Activated naive CD8-positive, alpha-beta T cell treated with anti-CD3 and anti-CD28 coated beads for 36 hours (primary cell): ENCODE data around the gene TINAGL1. TPM values are rescaled to one million over a fixed set of nuclear protein-coding genes. Genes with fewer than 3 reads are reported as not detected.

ENCODE experiments used
- DNase-seq: peaks from one replicate; pipeline ENCODE4 v3.0.0; 2021
- H3K27ac Mint-ChIP-seq: one replicate; pipeline ENCODE4 v1.8.0; 2022; ENCODE audit warnings: mild to moderate bottlenecking, moderate library complexity, mixed read lengths
- H3K27me3 Mint-ChIP-seq: one replicate; pipeline ENCODE4 v1.8.0; 2022; ENCODE audit warnings: mild to moderate bottlenecking, mixed read lengths
- H3K36me3 Mint-ChIP-seq: one replicate; pipeline ENCODE4 v1.8.0; 2021; ENCODE audit warnings: mild to moderate bottlenecking, mixed read lengths
- H3K4me1 Mint-ChIP-seq: one replicate; pipeline ENCODE4 v1.8.0; 2021; ENCODE audit warnings: mixed read lengths
- H3K4me3 Mint-ChIP-seq: one replicate; pipeline ENCODE4 v1.8.0; 2022; ENCODE audit warnings: mild to moderate bottlenecking, moderate library complexity, mixed read lengths
- H3K9me3 Mint-ChIP-seq: one replicate; pipeline ENCODE4 v1.8.0; 2022; ENCODE audit warnings: mixed read lengths
- total RNA-seq, 2 experiments: library from RNA; stranded (reverse); gene quantifications; one replicate each; pipeline ENCODE4 v1.2.3, GENCODE V29; 2021

The TINAGL1 gene
- total RNA-seq, 2 experiments from 2014 or later, result not detected

- Mint-ChIP-seq H3K36me3 (no peaks in the 10 kb centered on the region), H3K4me3 (no peak overlapping the region), H3K27ac (no peak overlapping the region), H3K27me3 (peaks cover 11% of the 10 kb centered on the region), H3K9me3 (no peaks in the 10 kb centered on the region), H3K4me1 (peaks cover 2% of the 10 kb centered on the region)
- no peak for DNase-seq
Measured at GRCh38 chr1:31575369-31576140, 760 bp upstream of the TINAGL1 start.

GRCh38 chr1:31576743-31577455, 584 bp downstream of the TINAGL1 start:
- H3K36me3 Mint-ChIP-seq, result no peaks in the 10 kb centered on the region
- peaks cover 2% of the 10 kb centered on the region for H3K4me1 Mint-ChIP-seq
- H3K9me3 Mint-ChIP-seq, result no peaks in the 10 kb centered on the region
- no peak overlapping the region for H3K4me3 Mint-ChIP-seq
- DNase-seq, result no peak
- H3K27me3 Mint-ChIP-seq, result peaks cover 11% of the 10 kb centered on the region
- no peak overlapping the region for H3K27ac Mint-ChIP-seq

- DNase-seq, result no peak
- Mint-ChIP-seq H3K36me3 (no peaks in the 10 kb centered on the region), H3K9me3 (no peaks in the 10 kb centered on the region), H3K4me3 (no peak overlapping the region), H3K4me1 (peaks cover 2% of the 10 kb centered on the region), H3K27me3 (peaks cover 11% of the 10 kb centered on the region), H3K27ac (no peak overlapping the region)
Measured at GRCh38 chr1:31577515-31578192, 1.3 kb downstream of the TINAGL1 start.

GRCh38 chr1:31579374-31579773, 3.1 kb downstream of the TINAGL1 start:
- no peak overlapping the region for H3K27ac Mint-ChIP-seq
- no peaks in the 10 kb centered on the region for H3K36me3 Mint-ChIP-seq
- no peak overlapping the region for H3K4me3 Mint-ChIP-seq
- DNase-seq, result no peak
- H3K9me3 Mint-ChIP-seq, result no peaks in the 10 kb centered on the region
- H3K27me3 Mint-ChIP-seq, result peaks cover 11% of the 10 kb centered on the region
- H3K4me1 Mint-ChIP-seq, result peaks cover 2% of the 10 kb centered on the region

- Mint-ChIP-seq H3K4me3 (no peak overlapping the region), H3K4me1 (peaks cover 2% of the 10 kb centered on the region), H3K36me3 (no peaks in the 10 kb centered on the region), H3K27ac (no peak overlapping the region), H3K27me3 (peaks cover 11% of the 10 kb centered on the region), H3K9me3 (no peaks in the 10 kb centered on the region)
- no peak for DNase-seq
Measured at GRCh38 chr1:31580513-31580870, 4.2 kb downstream of the TINAGL1 start.

GRCh38 chr1:31580891-31581603, 4.7 kb downstream of the TINAGL1 start:
- Mint-ChIP-seq H3K36me3 (no peaks in the 10 kb centered on the region), H3K4me1 (peaks cover 2% of the 10 kb centered on the region), H3K9me3 (no peaks in the 10 kb centered on the region), H3K4me3 (no peak overlapping the region), H3K27me3 (peaks cover 7% of the 10 kb centered on the region), H3K27ac (no peak overlapping the region)
- DNase-seq, result no peak

- H3K4me3 Mint-ChIP-seq, result no peak overlapping the region
- no peaks in the 10 kb centered on the region for H3K9me3 Mint-ChIP-seq
- H3K4me1 Mint-ChIP-seq, result no peaks in the 10 kb centered on the region
- no peak overlapping the region for H3K27ac Mint-ChIP-seq
- peaks cover 3% of the 10 kb centered on the region for H3K27me3 Mint-ChIP-seq
- H3K36me3 Mint-ChIP-seq, result no peaks in the 10 kb centered on the region
- DNase-seq, result no peak
Measured at GRCh38 chr1:31581821-31582810, 5.8 kb downstream of the TINAGL1 start.

GRCh38 chr1:31583082-31583994, 7.0 kb downstream of the TINAGL1 start:
- Mint-ChIP-seq H3K36me3 (no peaks in the 10 kb centered on the region), H3K27me3 (peaks cover 11% of the 10 kb centered on the region), H3K27ac (no peak overlapping the region), H3K9me3 (no peaks in the 10 kb centered on the region), H3K4me3 (no peak overlapping the region), H3K4me1 (no peaks in the 10 kb centered on the region)
- no peak for DNase-seq

- no peaks in the 10 kb centered on the region for H3K4me1 Mint-ChIP-seq
- no peaks in the 10 kb centered on the region for H3K36me3 Mint-ChIP-seq
- H3K27ac Mint-ChIP-seq, result no peak overlapping the region
- no peak for DNase-seq
- H3K27me3 Mint-ChIP-seq, result peaks cover 14% of the 10 kb centered on the region
- no peak overlapping the region for H3K4me3 Mint-ChIP-seq
- H3K9me3 Mint-ChIP-seq, result no peaks in the 10 kb centered on the region
Measured at GRCh38 chr1:31583995-31584868, 7.9 kb downstream of the TINAGL1 start.

- Mint-ChIP-seq H3K27ac (no peak overlapping the region), H3K36me3 (no peaks in the 10 kb centered on the region), H3K27me3 (peaks cover 20% of the 10 kb centered on the region), H3K4me3 (no peak overlapping the region), H3K9me3 (no peaks in the 10 kb centered on the region), H3K4me1 (no peaks in the 10 kb centered on the region)
- DNase-seq, result no peak
Measured at GRCh38 chr1:31584869-31585735, 8.8 kb downstream of the TINAGL1 start.

- peaks cover 27% of the 10 kb centered on the region for H3K27me3 Mint-ChIP-seq
- H3K4me3 Mint-ChIP-seq, result no peak overlapping the region
- no peaks in the 10 kb centered on the region for H3K9me3 Mint-ChIP-seq
- no peak for DNase-seq
- no peaks in the 10 kb centered on the region for H3K36me3 Mint-ChIP-seq
- no peak overlapping the region for H3K27ac Mint-ChIP-seq
- no peaks in the 10 kb centered on the region for H3K4me1 Mint-ChIP-seq
Measured at GRCh38 chr1:31585736-31586365, 9.5 kb downstream of the TINAGL1 start.
